Ecto neural progenitor cell (in vitro differentiated cells): Measurements from ENCODE around the gene SEMA5B.

Source experiments
- DNase-seq: peaks from one replicate; pipeline ENCODE4 v3.0.0-alpha.2; 2018; ENCODE audit warnings: low spot score

SEMA5B gene

DNA sequence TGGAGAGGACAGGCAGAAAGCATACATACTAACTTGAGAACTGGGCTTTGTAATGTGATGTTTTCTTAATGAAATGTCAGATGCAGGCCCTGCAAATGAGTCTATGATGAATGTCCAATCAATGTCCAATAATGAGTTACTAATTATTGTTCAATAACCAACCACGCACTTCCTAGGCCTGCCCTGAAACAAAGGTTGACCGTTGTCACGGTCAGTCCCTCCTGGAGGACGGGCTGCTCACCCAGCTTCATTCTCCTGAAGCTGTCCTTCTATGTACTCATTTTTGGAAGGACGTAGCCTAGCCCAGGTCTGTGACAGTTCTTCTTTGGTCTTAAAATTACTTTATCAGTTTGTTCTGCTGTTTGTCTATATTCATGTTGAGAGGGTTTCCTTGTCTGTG lies 30.9 kb upstream of the SEMA5B start:
- DNase-seq: no peak

DNA sequence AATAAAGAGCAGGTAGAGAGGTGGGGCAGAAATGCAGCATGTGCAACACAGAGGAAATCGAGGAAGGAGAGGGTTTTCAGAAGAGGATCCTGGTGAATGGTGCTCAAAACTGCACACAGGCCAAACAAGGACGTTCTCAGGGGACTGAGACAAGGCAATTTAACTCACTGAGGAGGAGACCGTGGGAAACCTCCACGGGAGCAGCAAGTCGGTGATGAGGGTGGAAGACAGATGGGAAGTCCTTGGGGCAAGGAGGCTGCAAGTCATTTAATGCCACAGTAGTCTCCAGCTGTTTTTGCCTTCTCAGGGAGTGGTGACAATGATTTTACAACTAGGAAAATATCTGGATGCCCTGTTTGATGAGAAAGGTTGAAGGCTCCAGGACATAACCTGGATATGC lies 27.8 kb upstream of the SEMA5B start:
- no peak for DNase-seq

- no peak for DNase-seq
Observed at GRCh38 chr3:123054931-123055330, 27.4 kb upstream of the SEMA5B start.

- no peak for DNase-seq
Observed at GRCh38 chr3:123054109-123054778, 26.7 kb upstream of the SEMA5B start.

DNA sequence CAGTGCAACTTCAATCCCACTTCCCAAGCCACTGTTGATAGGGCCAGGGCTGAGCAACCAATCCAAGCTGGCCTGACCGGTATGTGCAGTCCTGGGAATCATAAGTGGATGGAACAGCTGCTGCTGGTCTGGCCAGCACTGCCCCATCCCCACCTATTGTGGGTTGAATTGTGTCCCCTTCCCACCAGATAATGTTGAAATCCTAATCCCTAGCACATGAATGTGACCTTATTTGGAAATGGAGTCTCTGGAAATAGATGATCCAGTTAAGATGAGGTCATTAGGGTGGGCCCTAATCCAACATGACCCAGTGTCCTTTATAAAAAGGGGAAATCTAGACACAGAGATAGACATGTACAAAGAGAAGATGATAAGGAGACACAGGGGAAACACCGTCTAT lies 25.5 kb upstream of the SEMA5B start:
- no peak for DNase-seq

DNA sequence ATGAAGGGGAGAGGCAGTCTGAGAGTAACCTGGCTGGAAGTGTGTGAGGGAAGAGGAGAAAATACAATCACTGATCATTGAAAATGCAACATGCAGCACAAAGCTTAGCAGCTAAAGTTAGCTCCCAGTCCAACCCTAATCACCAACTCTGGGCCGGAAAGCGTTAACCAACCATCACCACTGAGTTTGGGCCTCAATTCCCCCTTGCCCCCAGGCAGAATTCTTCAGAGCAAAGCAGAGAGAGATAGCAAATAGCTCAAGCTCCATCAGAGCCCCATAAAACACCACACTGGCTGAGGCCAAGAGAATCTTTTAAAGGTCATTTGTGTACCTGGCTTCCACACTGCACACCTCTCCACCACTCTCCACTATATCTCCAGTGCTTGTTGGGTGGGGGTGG lies 23.1 kb upstream of the SEMA5B start:
- DNase-seq: no peak

DNA sequence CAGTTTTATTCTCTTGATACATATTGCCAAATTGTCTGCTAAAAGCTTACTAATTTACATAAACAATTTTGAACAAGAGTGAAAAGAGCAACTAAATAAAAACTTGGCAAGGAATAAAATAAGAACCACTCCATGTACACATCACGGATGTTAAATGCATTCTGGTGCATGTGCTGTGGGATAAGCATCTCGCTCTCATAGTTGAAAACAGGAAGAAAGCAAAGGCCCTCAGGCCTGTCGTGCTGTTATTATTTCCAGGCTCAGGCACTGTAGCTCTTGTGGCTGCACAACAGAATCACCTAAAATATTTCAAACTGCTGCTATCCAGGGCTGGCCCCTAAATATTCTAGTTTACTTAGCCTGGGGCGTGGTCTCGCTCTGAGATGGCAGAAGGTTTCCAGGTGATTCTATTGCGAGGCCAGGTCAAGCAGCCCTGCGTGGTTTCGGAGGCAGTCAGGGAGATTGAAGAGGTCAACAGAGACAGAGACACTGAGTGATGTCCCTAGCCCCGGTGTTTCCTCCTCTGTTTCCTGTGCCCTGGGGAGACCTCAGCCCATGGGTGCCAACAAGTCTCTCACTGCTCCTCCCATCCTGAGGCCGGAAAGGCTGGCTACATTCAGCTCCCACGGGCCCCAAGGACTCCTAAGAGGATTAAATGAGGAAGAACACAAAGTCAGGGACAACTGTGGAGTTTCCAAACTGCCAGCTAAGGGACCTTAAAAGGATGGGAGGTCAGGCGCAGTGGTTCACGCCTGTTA lies 21.1 kb upstream of the SEMA5B start:
- DNase-seq: no peak

- DNase-seq: no peak
Observed at GRCh38 chr3:123047062-123047319, 19.4 kb upstream of the SEMA5B start.

GRCh38 chr3:123046262-123047061 lies 18.9 kb upstream of the SEMA5B start:
- DNase-seq: no peak

DNA sequence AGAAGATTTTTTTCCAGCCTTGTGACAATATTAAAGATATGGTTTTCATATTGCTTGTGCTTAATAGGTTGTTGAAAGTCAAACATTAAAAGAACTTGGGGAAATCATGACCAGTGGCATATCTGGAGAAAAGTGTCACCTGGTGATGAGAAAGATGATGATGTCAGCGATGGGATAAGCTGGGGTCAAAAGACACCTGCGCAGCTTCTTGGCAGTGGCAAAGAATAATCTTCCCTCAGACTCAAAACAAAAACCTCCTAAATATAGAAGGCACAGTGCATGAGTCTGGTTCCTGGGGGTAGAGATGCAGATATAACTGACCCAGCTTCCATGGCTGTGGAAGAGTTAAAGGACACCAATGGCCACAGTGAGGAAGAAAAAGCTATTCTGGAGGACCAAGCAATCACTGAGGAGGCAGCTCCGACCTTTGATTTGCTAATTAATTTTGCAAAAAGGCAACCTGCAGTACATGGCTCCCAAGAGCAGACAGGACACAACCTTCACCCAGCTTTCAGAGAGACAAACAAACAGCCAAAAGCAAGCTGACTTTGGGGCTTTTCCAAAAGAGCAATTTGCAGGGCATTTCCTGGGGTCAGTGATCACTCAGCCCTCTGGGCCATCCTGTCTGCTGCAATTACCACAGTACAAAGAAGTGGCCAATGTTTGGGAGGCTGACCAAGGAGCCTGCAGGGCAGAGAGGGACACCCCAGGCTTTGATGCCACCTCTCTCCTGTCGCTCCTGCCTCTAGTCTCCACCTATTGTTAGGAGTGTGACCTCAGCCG lies 17.6 kb upstream of the SEMA5B start:
- no peak for DNase-seq

- DNase-seq: no peak
Observed at GRCh38 chr3:123042413-123042812, 14.8 kb upstream of the SEMA5B start.

DNA sequence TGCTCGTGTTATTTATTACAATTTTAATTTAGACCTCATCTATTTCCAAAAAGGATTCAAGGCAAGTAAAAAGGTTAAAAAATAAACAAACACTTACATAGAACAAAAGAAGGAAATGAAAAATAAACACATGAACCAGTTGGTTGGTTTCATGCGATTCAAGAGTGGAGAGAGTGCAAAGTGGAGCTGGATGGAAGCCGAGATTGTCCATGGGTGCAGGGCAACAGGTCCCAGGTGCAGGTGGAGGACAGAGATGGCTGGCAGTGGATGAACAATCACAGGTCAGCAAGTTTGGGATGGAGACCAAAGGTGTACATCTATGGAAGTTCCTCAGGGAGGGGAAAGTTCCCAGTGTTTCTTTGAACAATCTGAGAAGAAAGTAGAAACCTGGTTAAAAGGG lies 11.6 kb upstream of the SEMA5B start:
- DNase-seq: no peak

GRCh38 chr3:123038751-123039150 lies 11.2 kb upstream of the SEMA5B start:
- no peak for DNase-seq

DNA sequence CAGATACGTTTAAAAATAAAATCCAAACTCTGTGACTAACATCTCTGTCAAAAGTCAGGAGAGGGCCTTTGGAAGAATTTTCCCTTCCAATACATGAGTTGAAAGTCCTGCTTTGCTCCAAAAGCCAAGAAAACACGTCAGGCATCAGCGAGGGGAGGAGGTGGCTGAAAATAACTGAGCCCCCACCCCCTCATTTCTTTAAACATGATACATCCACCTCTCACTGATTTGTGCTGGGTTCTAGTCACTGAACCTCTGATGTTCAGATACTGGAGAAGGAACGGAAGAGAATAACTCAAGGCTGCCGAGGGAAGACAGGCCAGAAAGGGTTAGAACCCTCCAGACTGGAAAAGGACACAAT lies 9.4 kb upstream of the SEMA5B start:
- DNase-seq: no peak

DNA sequence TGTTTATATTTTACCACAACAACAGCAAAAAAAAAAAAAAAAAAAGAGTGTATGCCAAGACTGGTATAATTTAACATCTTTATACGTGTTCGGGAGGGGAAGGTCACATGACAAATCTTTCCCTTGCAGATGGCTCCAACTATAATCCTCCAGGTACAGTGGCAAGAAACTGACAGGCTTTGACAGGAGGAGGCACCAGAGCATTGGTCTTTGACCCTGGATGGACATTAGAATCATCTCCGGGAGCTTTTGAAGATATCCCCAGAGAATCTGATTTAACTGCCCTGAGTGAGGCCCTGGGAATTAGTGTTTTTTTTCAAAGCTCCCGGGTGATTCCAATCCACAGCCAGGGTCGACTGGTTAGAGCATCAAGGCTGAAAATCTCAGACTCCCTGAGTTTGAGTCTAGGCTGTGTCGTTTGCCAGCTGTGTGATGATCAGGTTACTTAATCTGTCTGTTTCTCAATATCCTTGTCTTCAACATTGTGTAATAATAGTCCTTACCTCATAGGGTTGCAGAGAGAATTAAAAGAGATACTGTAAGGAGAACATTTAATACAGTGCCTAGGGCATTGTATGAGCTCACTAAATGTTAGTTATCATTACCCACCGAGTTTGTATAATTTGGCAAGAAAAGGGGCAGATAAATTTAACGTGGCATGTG lies 8.9 kb upstream of the SEMA5B start:
- DNase-seq: no peak

GRCh38 chr3:123034996-123035395 lies 7.4 kb upstream of the SEMA5B start:
- DNase-seq: no peak

GRCh38 chr3:123034120-123034519 lies 6.6 kb upstream of the SEMA5B start:
- no peak for DNase-seq

DNA sequence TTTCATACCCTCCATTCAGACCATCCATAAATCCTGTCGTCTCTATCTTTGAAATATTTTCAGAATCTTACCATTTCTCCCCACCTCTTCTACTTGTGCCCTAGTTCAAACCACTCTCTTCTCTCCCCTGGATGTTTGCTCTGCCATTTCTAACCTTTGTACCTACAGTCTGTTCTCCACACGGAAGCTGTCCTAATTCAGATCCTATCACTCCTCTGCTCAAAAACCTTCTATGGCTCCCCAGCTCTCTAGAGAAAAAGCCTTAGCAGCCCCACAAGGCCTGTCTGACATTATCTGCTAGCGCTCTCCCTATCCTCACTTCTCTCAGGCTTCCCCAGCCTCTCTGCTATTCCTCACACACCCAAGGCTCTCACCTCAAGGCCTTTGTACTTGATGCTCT lies 4.5 kb upstream of the SEMA5B start:
- no peak for DNase-seq

DNA sequence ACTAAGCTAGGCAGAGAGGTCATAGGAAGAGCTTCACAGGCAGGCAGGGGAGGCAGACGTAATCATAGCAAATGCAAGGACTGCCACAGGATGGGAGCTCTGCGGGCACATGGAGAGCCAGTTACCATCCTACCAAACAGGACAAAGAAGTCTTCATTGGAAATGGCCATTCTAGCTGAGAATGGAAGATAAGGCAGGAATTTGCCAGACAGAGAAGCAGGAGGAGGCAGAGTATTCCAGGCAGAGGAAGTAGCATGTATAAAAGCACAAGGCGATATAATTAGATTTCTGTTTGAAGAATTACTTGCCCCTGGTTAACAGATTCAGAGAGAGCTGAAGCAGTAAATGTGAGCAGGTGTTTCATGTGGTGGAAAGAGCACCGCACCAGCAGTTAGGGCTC lies 3.5 kb upstream of the SEMA5B start:
- no peak for DNase-seq

- DNase-seq: no peak
Observed at GRCh38 chr3:123028233-123028828, 768 bp upstream of the SEMA5B start.

DNA sequence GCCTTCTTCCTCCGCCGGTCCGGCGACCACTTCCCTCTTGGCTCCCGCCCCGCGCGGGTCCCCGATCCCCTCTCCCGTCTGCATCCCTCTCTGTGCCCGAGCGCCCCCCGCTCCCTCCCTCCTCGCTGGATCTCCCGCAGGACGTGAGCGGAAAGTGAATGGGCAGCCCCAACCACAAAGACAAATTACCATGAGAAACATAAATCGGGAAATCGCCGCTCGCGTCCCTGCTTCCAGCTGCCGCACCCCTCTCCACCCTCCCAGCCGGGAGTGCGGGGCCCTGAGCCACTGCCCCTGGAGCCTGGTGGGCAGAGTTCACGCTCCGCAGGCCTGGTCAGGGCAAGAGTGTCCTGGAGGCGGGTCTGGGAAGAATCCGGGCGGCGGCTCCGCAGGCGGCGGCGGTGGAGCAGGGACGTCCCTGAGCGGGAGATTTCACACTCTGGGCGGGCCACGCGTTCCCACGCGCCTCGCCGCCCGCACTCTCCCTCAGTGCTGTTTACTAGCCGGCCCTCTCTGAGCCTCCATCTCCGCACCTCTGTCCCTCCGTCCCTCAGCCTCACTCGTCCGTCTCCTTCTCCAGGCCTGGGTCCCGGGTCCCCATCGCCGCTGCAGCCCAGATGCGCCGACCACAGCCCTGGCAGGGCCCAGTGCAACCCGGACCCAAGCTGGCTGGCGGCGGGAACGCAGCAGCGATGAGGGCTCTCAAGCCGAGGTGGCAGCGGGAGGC lies 835 bp downstream of the SEMA5B start:
- DNase-seq: peak; percentile 70
